HepG2 (cell line): ENCODE measurements around the gene CDK14. TPM values are rescaled to one million over a fixed set of nuclear protein-coding genes. Genes with fewer than 3 reads are reported as not detected.

Source experiments
- ATAC-seq: fragments of 200-7000 bp; cut with Tn5 transposase; 3 replicates; pipeline ENCODE4 v1.9.1; 2020; ENCODE audit warnings: mild to moderate bottlenecking, moderate library complexity
- BruUV-seq: library from RNA; stranded (reverse); fragments of 400-500 nt; replicated peaks from 2 replicates; lab custom pipeline; 2021; lab: Mats Ljungman, UMichigan
- CTCF ChIA-PET: fragments of 300-600 bp; formaldehyde crosslinking; extraction: SDS; loops from one replicate; lab custom pipeline; 2021; ENCODE audit warnings: low total read pairs, inconsistent platforms, low intra/inter-chr PET ratio; lab: Yijun Ruan, JAX
- POLR2A ChIA-PET: fragments of 350-600 bp; sonication (Branson Sonifier 250); formaldehyde crosslinking; loops from one replicate; lab custom pipeline; 2020; ENCODE audit warnings: antibody characterized with exemption, inconsistent platforms; lab: Yijun Ruan, JAX
- DNase-seq: peaks from one replicate; pipeline ENCODE4 v3.0.0-alpha.2; 2015; ENCODE audit warnings: low spot score
- FAIRE-seq: peaks from 3 replicates; lab custom pipeline; 2011; peaks lifted over from hg19 to GRCh38; lab: Jason Lieb, UNC
- H2AFZ ChIP-seq: one replicate; pipeline ENCODE4 v1.6.1; 2011; ENCODE audit warnings: low read length, inconsistent platforms
- H3K27ac ChIP-seq: fragments of 300-600 bp; 3 replicates; pipeline ENCODE4 v1.8.0; 2011; ENCODE audit warnings: mixed run types, mild to moderate bottlenecking, mixed read lengths, low read length, inconsistent platforms; ENCODE audit not compliant: insufficient read depth; ENCODE audit errors: extremely low read length
- H3K27me3 ChIP-seq, 2 experiments: fragments of 200-600 bp in 1 of 2; 2 replicates in 1 of 2; 3 replicates in 1 of 2; pipeline versions ENCODE4 v1.6.0 to v1.8.0; 2011; ENCODE audit warnings: low read length in 2 of 2, mild to moderate bottlenecking in 2 of 2, moderate library complexity in 2 of 2, inconsistent platforms in 1 of 2; ENCODE audit not compliant: insufficient read depth in 2 of 2, control insufficient read depth in 1 of 2
- H3K36me3 ChIP-seq, 2 experiments: fragments of 200-600 bp in 1 of 2; replicated peaks in 1 of 2; 2 replicates in 1 of 2; 3 replicates in 1 of 2; pipeline versions ENCODE4 v1.5.1 to v1.8.0; 2011; ENCODE audit warnings: low read length in 2 of 2, inconsistent platforms in 1 of 2; ENCODE audit not compliant: insufficient read depth in 2 of 2, control insufficient read depth in 1 of 2
- H3K4me1 ChIP-seq: 2 replicates; pipeline ENCODE4 v1.5.1; 2012; ENCODE audit warnings: low read length, inconsistent platforms; ENCODE audit not compliant: insufficient read depth
- H3K4me2 ChIP-seq: 2 replicates; pipeline ENCODE4 v1.6.0; 2011; ENCODE audit warnings: low read depth, low read length, inconsistent platforms
- H3K4me3 ChIP-seq, 3 experiments: fragments of 200-600 bp in 1 of 3; sonication (generic), shearing (Covaris generic) in 1 of 3; replicated peaks in 1 of 3; 2 replicates each; pipeline ENCODE4 v1.5.1; 2011 to 2016; ENCODE audit warnings: low read length in 3 of 3, inconsistent platforms in 2 of 3, low read depth in 2 of 3, mild to moderate bottlenecking in 2 of 3, control low read depth in 1 of 3, mixed read lengths in 1 of 3; ENCODE audit not compliant: insufficient read depth in 1 of 3
- H3K79me2 ChIP-seq: one replicate; pipeline ENCODE4 v1.6.1; 2011; ENCODE audit warnings: low read length, inconsistent platforms; ENCODE audit not compliant: insufficient read depth
- H3K9ac ChIP-seq: 2 replicates; pipeline ENCODE4 v1.6.0; 2011; ENCODE audit warnings: mild to moderate bottlenecking, low read depth, low read length, inconsistent platforms; ENCODE audit not compliant: insufficient read depth
- H3K9me3 ChIP-seq: 2 replicates; pipeline ENCODE4 v1.5.1; 2012; ENCODE audit warnings: mild to moderate bottlenecking, low read length
- H4K20me1 ChIP-seq: 2 replicates; pipeline ENCODE4 v1.6.0; 2011; ENCODE audit warnings: inconsistent platforms, mild to moderate bottlenecking, low read length, moderate library complexity; ENCODE audit not compliant: insufficient read depth
- HDAC6 ChIP-seq: fragments of 200-600 bp; sonication (generic); IDR thresholded peaks from 2 replicates; pipeline ENCODE4 v1.7.0; 2017; ENCODE audit warnings: mild to moderate bottlenecking, antibody characterized with exemption, low read length, low read depth
- HHEX ChIP-seq: IDR thresholded peaks from 2 replicates; pipeline ENCODE4 v1.6.1; 2016; ENCODE audit warnings: control low read depth
- HIC2 ChIP-seq: sonication (generic); formaldehyde crosslinking; IDR thresholded peaks from 2 replicates; pipeline ENCODE4 v1.9.0; 2022; ENCODE audit warnings: low read depth, missing genetic modification reagents
- HOXA3 ChIP-seq: sonication (generic); formaldehyde crosslinking; IDR thresholded peaks from 2 replicates; pipeline ENCODE4 v1.5.0; 2020; ENCODE audit warnings: missing genetic modification reagents
- KDM3A ChIP-seq: IDR thresholded peaks from 2 replicates; pipeline ENCODE4 v1.6.1; 2018; ENCODE audit warnings: low read depth, missing compliant biosample characterization
- NR2F6 ChIP-seq, 2 experiments: IDR thresholded peaks; 2 replicates each; pipeline ENCODE4 v1.6.1; 2016; ENCODE audit warnings: antibody characterized with exemption in 1 of 2, mild to moderate bottlenecking in 1 of 2
- TBL1XR1 ChIP-seq: fragments of 150-350 bp; IDR thresholded peaks from 2 replicates; pipeline ENCODE4 v1.6.1; 2014; ENCODE audit warnings: borderline replicate concordance, low read length; ENCODE audit not compliant: partially characterized antibody
- ZEB1 ChIP-seq: IDR thresholded peaks from 2 replicates; pipeline ENCODE4 v1.6.1; 2012; ENCODE audit warnings: mild to moderate bottlenecking, low read depth, inconsistent platforms; ENCODE audit not compliant: insufficient replicate concordance
- ZMYM3 ChIP-seq: sonication (generic); formaldehyde crosslinking; IDR thresholded peaks from 2 replicates; pipeline ENCODE4 v1.5.1; 2020; ENCODE audit warnings: mild to moderate bottlenecking, missing genetic modification reagents
- ZNF275 ChIP-seq: sonication (generic); formaldehyde crosslinking; IDR thresholded peaks from 2 replicates; pipeline ENCODE4 v1.8.0; 2022; ENCODE audit warnings: missing genetic modification reagents, mild to moderate bottlenecking, inconsistent platforms, borderline replicate concordance
- ZNF704 ChIP-seq: sonication (generic); formaldehyde crosslinking; IDR thresholded peaks from 2 replicates; pipeline ENCODE4 v1.8.1; 2023; ENCODE audit warnings: mild to moderate bottlenecking, inconsistent platforms, moderate library complexity, missing genetic modification reagents, borderline replicate concordance
- ZNF749 ChIP-seq: sonication (generic); formaldehyde crosslinking; IDR thresholded peaks from 2 replicates; pipeline ENCODE4 v1.8.0; 2022; ENCODE audit warnings: mild to moderate bottlenecking, missing genetic modification reagents, moderate library complexity, borderline replicate concordance
- ZNF770 ChIP-seq: sonication (generic); formaldehyde crosslinking; IDR thresholded peaks from 2 replicates; pipeline ENCODE4 v1.5.0; 2020; ENCODE audit warnings: mild to moderate bottlenecking, missing genetic modification reagents
- WGBS: methylation state at CpG from one replicate; pipeline ENCODE4 v1.1.6; 2017; ENCODE audit warnings: low lambda C conversion rate; 5-methylcytosine and 5-hydroxymethylcytosine counted together
- in situ Hi-C: cut with HindIII; loops from 2 replicates; pipeline ENCODE4 v1.10.0; 2017; ENCODE audit warnings: low pct_unique_long_range_greater_than_20kb; ENCODE audit not compliant: extremely low pct_ligation_motif_present
- intact Hi-C: fragments of 100-400 bp; cut with micrococcal nuclease; formaldehyde crosslinking; loops from one replicate; pipeline ENCODE4 v1.10.0; 2022; ENCODE audit not compliant: unreplicated experiment
- polyA plus RNA-seq, 8 experiments: library from polyadenylated mRNA; depleted of rRNA in 3 of 8; stranded (reverse) in 7 of 8; unstranded in 1 of 8; fragments of >200 nt; fragmentation: Illumina TruSeq in 4 of 8; extraction: Trizol in 4 of 8; gene quantifications; 2 replicates each; pipeline versions ENCODE4 v1.2.1 to v1.2.3, GENCODE V29; 2011 to 2016; ENCODE audit warnings: low read depth in 4 of 8, missing spikeins in 1 of 8, mixed read lengths in 1 of 8; ENCODE audit not compliant: insufficient read depth in 1 of 8
- total RNA-seq, 5 experiments: library from RNA; depleted of rRNA; stranded (reverse); fragments of >200 nt; fragmentation: Illumina TruSeq; extraction: Trizol; gene quantifications; 2 replicates each; pipeline ENCODE4 v1.2.3, GENCODE V29; 2016; ENCODE audit warnings: low read depth in 1 of 5

CDK14 gene
- total and polyA plus RNA-seq, 2 of the 13 experiments (the other 11 are each of a cell fraction or from before 2014, with no cell fraction given) = 0.26 to 0.71 TPM

- no peak for TF ChIP-seq ZNF704 (CRISPR knock-in tag)
- no peak for TF ChIP-seq HOXA3 (CRISPR knock-in tag)
- no peak for TF ChIP-seq ZEB1
- no peak for TF ChIP-seq TBL1XR1
- TF ChIP-seq KDM3A (CRISPR knock-in tag) = no peak
- TF ChIP-seq ZNF275 (CRISPR knock-in tag) = no peak
- no peak for TF ChIP-seq HDAC6
- TF ChIP-seq ZNF749 (CRISPR knock-in tag) = no peak
Measured at GRCh38 chr7:91249506-91250233, 653.5 kb downstream of the CDK14 start (continued).

GRCh38 chr7:91250706-91251105 is 654.6 kb downstream of the CDK14 start:
- 21% methylated on average over 3 of the region's 4 CpGs for WGBS
- H3K36me3 ChIP-seq = no peaks in the 10 kb centered on the region

More at GRCh38 chr7:91250706-91251105, 654.6 kb downstream of the CDK14 start:
- in situ Hi-C loops (no loop called here), intact Hi-C loops (no loop called here)
- Histone ChIP-seq H3K4me2 (no peak overlapping the region), H2AFZ (no peak overlapping the region), H4K20me1 (no peaks in the 10 kb centered on the region), H3K4me3 (no peak overlapping the region), H3K79me2 (no peaks in the 10 kb centered on the region), H3K4me1 (no peaks in the 10 kb centered on the region), H3K27me3 (no peaks in the 10 kb centered on the region), H3K9me3 (no peaks in the 10 kb centered on the region), H3K27ac (no peak overlapping the region), H3K9ac (no peak overlapping the region)
- FAIRE-seq = no peak
- ChIA-PET POLR2A (no interaction called here), CTCF (no interaction called here)
- BruUV-seq = no TSS peak
- no peak for ATAC-seq
- no peak for TF ChIP-seq HIC2 (CRISPR knock-in tag)
- no peak for TF ChIP-seq ZNF770 (CRISPR knock-in tag)
- no peak for TF ChIP-seq ZMYM3 (CRISPR knock-in tag)
- TF ChIP-seq HHEX (CRISPR knock-in tag) = no peak
- no peak for TF ChIP-seq NR2F6 (IDR thresholded peaks at IDR 0.05)
- no peak for TF ChIP-seq NR2F6 (CRISPR knock-in tag; IDR thresholded peaks at IDR 0.05)
- no peak for DNase-seq
